ENCODE results near the gene INPPL1. TPM values are rescaled to one million over a fixed set of nuclear protein-coding genes. Genes with fewer than 3 reads are reported as not detected.

The INPPL1 gene
- total and polyA plus RNA-seq, 10 of the 15 experiments (the other 5 are each of a cell fraction or from before 2014, with no cell fraction given), result 0.47 to 116 (median 43.4) TPM

DNA sequence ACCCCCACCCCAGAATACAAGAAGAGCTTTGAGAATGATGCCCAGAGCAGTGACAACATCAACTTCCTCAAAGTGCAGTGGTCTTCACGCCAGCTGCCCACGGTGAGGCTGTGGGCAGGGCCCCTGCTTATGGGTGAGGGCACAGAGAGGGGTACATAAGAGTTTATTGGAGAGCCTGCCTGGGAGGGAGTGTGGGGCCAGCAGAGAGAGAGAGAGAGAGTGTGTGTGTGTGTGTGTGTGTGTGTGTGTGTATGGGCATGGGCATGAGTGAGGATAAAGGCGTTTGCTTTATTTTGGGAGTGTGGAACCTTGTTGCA lies 9.9 kb downstream of the INPPL1 start:
- Histone ChIP-seq H3K4me3 (no peak overlapping the region), H4K20me1 (ENCODE audit: control insufficient read depth, insufficient read depth) (no peaks in the 10 kb centered on the region; the same call in 1 of the 2 replicates), H3K9me3 (replicated peaks; ENCODE audit: control insufficient read depth, insufficient read depth, low read length) (no peaks in the 10 kb centered on the region), H2AFZ (ENCODE audit: control insufficient read depth, low read depth, low read length) (no peak overlapping the region), H3K27ac (ENCODE audit: control insufficient read depth, insufficient read depth) (no peak overlapping the region), H3K36me3 (ENCODE audit: control insufficient read depth in 2 of 2, insufficient read depth in 2 of 2, low read length in 1 of 2) (peaks cover 18 to 27% of the 10 kb centered on the region in 2 experiments; a peak in 3 of 4 replicates), H3K79me2 (ENCODE audit: control insufficient read depth, insufficient read depth, low read length) (no peaks in the 10 kb centered on the region), H3K9ac (ENCODE audit: control insufficient read depth, insufficient read depth, low read length) (no peak overlapping the region), H3K4me1 (ENCODE audit: control insufficient read depth, insufficient read depth, low read length) (peaks cover 3% of the 10 kb centered on the region), H3K27me3 (replicated peaks in 1 of 2; ENCODE audit: control insufficient read depth in 2 of 2, insufficient read depth in 2 of 2, low read length in 1 of 2) (peaks cover 0 to 3% of the 10 kb centered on the region in 2 experiments; a peak in 2 of 4 replicates), H3K4me2 (ENCODE audit: control insufficient read depth, insufficient read depth) (no peak overlapping the region)
- ChIA-PET CTCF (no interaction called here), RAD21 (ENCODE audit: unreplicated experiment) (interaction anchor here (0.6 kb wide), 1 partner anchor 16 kb away, joined by 4 read pairs; no protein-coding TSS in a partner anchor), POLR2A (no interaction called here), SMC1A (ENCODE audit: uncharacterized antibody, unreplicated experiment) (no interaction called here)
- FAIRE-seq (no peak), ATAC-seq (no peak), DNase-seq (ENCODE audit: low read depth, low spot score) (no peak)
- in situ Hi-C loops (cut with MboI), result no loop called here
- TF ChIP-seq NFXL1 (IDR thresholded peaks at IDR 0.05; ENCODE audit: borderline replicate concordance) (no peak), MXI1 (IDR thresholded peaks at IDR 0.05; ENCODE audit: low read depth, low read length) (no peak)
- TF ChIP-seq, protein P1, sequence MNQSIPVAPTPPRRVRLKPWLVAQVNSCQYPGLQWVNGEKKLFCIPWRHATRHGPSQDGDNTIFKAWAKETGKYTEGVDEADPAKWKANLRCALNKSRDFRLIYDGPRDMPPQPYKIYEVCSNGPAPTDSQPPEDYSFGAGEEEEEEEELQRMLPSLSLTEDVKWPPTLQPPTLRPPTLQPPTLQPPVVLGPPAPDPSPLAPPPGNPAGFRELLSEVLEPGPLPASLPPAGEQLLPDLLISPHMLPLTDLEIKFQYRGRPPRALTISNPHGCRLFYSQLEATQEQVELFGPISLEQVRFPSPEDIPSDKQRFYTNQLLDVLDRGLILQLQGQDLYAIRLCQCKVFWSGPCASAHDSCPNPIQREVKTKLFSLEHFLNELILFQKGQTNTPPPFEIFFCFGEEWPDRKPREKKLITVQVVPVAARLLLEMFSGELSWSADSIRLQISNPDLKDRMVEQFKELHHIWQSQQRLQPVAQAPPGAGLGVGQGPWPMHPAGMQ (IDR thresholded peaks at IDR 0.05; ENCODE audit: borderline replicate concordance), result no peak
- BruUV-seq (replicated peaks), result no TSS peak
- intact Hi-C loops (cut with micrococcal nuclease; ENCODE audit: unreplicated experiment), result no loop called here
- 51% methylated on average over 3 of the region's 3 CpGs for WGBS (ENCODE audit: insufficient coverage, insufficient replicate concordance, low lambda C conversion rate, missing lambda C conversion rate)

DNA sequence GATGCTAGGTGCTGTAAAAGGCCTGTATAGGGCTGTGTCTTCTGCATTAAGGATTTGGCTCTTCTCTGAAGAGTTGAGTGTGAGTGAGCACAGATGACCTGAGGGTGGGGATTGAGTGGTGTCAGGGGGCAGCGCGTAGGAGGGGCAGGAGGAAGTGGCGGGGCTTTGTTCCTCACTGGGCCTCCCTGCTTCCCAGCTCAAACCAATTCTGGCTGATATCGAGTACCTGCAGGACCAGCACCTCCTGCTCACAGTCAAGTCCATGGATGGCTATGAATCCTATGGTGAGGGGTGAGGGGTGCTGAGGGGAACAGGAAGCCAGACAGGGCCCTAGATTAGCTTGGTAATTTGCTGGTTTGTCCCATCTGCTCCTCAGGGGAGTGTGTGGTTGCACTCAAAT lies 10.4 kb downstream of the INPPL1 start:
- Histone ChIP-seq H3K4me2 (ENCODE audit: control insufficient read depth, insufficient read depth) (no peak overlapping the region), H2AFZ (ENCODE audit: control insufficient read depth, low read depth, low read length) (no peak overlapping the region), H3K27ac (ENCODE audit: control insufficient read depth, insufficient read depth) (no peak overlapping the region), H3K36me3 (ENCODE audit: control insufficient read depth in 2 of 2, insufficient read depth in 2 of 2, low read length in 1 of 2) (peaks cover 15 to 25% of the 10 kb centered on the region in 2 experiments; a peak in 3 of 4 replicates), H3K9ac (ENCODE audit: control insufficient read depth, insufficient read depth, low read length) (no peak overlapping the region), H4K20me1 (ENCODE audit: control insufficient read depth, insufficient read depth) (no peaks in the 10 kb centered on the region; the same call in 1 of the 2 replicates), H3K4me3 (no peak overlapping the region), H3K79me2 (ENCODE audit: control insufficient read depth, insufficient read depth, low read length) (no peaks in the 10 kb centered on the region), H3K4me1 (ENCODE audit: control insufficient read depth, insufficient read depth, low read length) (peaks cover 4% of the 10 kb centered on the region), H3K9me3 (replicated peaks; ENCODE audit: control insufficient read depth, insufficient read depth, low read length) (no peaks in the 10 kb centered on the region), H3K27me3 (replicated peaks in 1 of 2; ENCODE audit: control insufficient read depth in 2 of 2, insufficient read depth in 2 of 2, low read length in 1 of 2) (peaks cover 0 to 4% of the 10 kb centered on the region in 2 experiments; a peak in 2 of 4 replicates)
- FAIRE-seq (no peak), DNase-seq (ENCODE audit: low read depth, low spot score) (no peak), ATAC-seq (no peak)
- in situ Hi-C loops (cut with MboI), result no loop called here
- 96% methylated on average over 4 of the region's 4 CpGs for WGBS (ENCODE audit: insufficient coverage, insufficient replicate concordance, low lambda C conversion rate, missing lambda C conversion rate)
- POLR2A ChIA-PET, result no interaction called here
- SMC1A ChIA-PET (ENCODE audit: uncharacterized antibody, unreplicated experiment), result no interaction called here
- RAD21 ChIA-PET (ENCODE audit: unreplicated experiment), result interaction anchor here (0.6 kb wide), 1 partner anchor 16 kb away, joined by 4 read pairs; no protein-coding TSS in a partner anchor
- CTCF ChIA-PET, result no interaction called here
- no TSS peak for BruUV-seq (replicated peaks)
- intact Hi-C loops (cut with micrococcal nuclease; ENCODE audit: unreplicated experiment), result loop anchor here (5.0 kb wide), 1 partner anchor 177 kb away; no protein-coding TSS in a partner anchor
- TF ChIP-seq YY1 (IDR thresholded peaks at IDR 0.05; ENCODE audit: low read depth, low read length) (no peak), POLR2A (IDR thresholded peaks at IDR 0.05; ENCODE audit: low read depth, low read length) (0 out of 2 replicates have a peak, but pooled peaks have one; percentile 8)
